GM21737 (cell line): ENCODE measurements around the gene DNAJC21.
"Not testable (repeated sequence)": the region's sequence is repeated elsewhere in the genome, so short reads cannot be mapped to it uniquely, and the experiment has no call there.

ENCODE experiments used
- ATAC-seq: cut with Tn5 transposase; IDR thresholded peaks from one replicate; pipeline ENCODE4 v1.9.1; 2021; ENCODE audit warnings: mild to moderate bottlenecking, moderate library complexity; ENCODE audit not compliant: unreplicated experiment

Gene DNAJC21

GRCh38 chr5:34923256-34923655, 6.1 kb upstream of the DNAJC21 start:
- not testable (repeated sequence) for ATAC-seq

- peak; percentile 53 for ATAC-seq
These were observed 5.5 kb upstream of the DNAJC21 start for GRCh38 chr5:34923694-34924461.

GRCh38 chr5:34924462-34924765, 4.9 kb upstream of the DNAJC21 start:
- no peak for ATAC-seq

- no peak for ATAC-seq
These were observed 3.0 kb upstream of the DNAJC21 start for GRCh38 chr5:34926318-34926888.

GRCh38 chr5:34927785-34928184, 1.6 kb upstream of the DNAJC21 start:
- ATAC-seq = no peak

GRCh38 chr5:34928267-34928666, 1.1 kb upstream of the DNAJC21 start:
- ATAC-seq = no peak

GRCh38 chr5:34929720-34930461, 532 bp downstream of the DNAJC21 start:
- ATAC-seq = peak; percentile 74

- ATAC-seq = no peak
These were observed 1.1 kb downstream of the DNAJC21 start for GRCh38 chr5:34930462-34930844.

- ATAC-seq = no peak
These were observed 1.5 kb downstream of the DNAJC21 start for GRCh38 chr5:34930870-34931269.

- no peak for ATAC-seq
These were observed 3.6 kb downstream of the DNAJC21 start for GRCh38 chr5:34932947-34933346.

- no peak for ATAC-seq
These were observed 12.6 kb downstream of the DNAJC21 start for GRCh38 chr5:34941936-34942335.

- ATAC-seq = no peak
These were observed 14.7 kb downstream of the DNAJC21 start for GRCh38 chr5:34944044-34944443.

GRCh38 chr5:34944460-34945047, 15.2 kb downstream of the DNAJC21 start:
- ATAC-seq = no peak

GRCh38 chr5:34957321-34957720, 28.0 kb downstream of the DNAJC21 start:
- no peak for ATAC-seq

GRCh38 chr5:34957857-34958690, 28.7 kb downstream of the DNAJC21 start:
- ATAC-seq = peak; percentile 39

- ATAC-seq = peak; percentile 90
These were observed 30.0 kb downstream of the DNAJC21 start for GRCh38 chr5:34959323-34959722.

- ATAC-seq = no peak
These were observed 38.2 kb downstream of the DNAJC21 start for GRCh38 chr5:34967540-34967939.

- no peak for ATAC-seq
These were observed 38.9 kb downstream of the DNAJC21 start for GRCh38 chr5:34968258-34968657.

GRCh38 chr5:34970552-34970951, 41.2 kb downstream of the DNAJC21 start:
- ATAC-seq = no peak

GRCh38 chr5:34971655-34972054, 42.3 kb downstream of the DNAJC21 start:
- ATAC-seq = not testable (repeated sequence)

GRCh38 chr5:34976347-34976746, 47.0 kb downstream of the DNAJC21 start:
- ATAC-seq = no peak
